Measurements from ENCODE around the gene RND2.

- no peak for TF ChIP-seq CTCF (conservative IDR thresholded peaks at IDR 0.05; ENCODE audit: low read depth, low read length)
- no peak for TF ChIP-seq POLR2A (IDR thresholded peaks at IDR 0.05; ENCODE audit: low read depth, low read length)
- TF ChIP-seq RCOR1 (IDR thresholded peaks at IDR 0.05; ENCODE audit: insufficient replicate concordance, low read length), result no peak
- no peak for TF ChIP-seq SMC3 (IDR thresholded peaks at IDR 0.05; ENCODE audit: low read depth, low read length)
- TF ChIP-seq RFX5 (IDR thresholded peaks at IDR 0.05; ENCODE audit: low read depth, low read length), result no peak
- TF ChIP-seq, protein P1, sequence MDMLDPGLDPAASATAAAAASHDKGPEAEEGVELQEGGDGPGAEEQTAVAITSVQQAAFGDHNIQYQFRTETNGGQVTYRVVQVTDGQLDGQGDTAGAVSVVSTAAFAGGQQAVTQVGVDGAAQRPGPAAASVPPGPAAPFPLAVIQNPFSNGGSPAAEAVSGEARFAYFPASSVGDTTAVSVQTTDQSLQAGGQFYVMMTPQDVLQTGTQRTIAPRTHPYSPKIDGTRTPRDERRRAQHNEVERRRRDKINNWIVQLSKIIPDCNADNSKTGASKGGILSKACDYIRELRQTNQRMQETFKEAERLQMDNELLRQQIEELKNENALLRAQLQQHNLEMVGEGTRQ (IDR thresholded peaks at IDR 0.05; ENCODE audit: low read depth, low read length), result no peak
- TF ChIP-seq MAFK (IDR thresholded peaks at IDR 0.05; ENCODE audit: low read depth, low read length), result no peak
- no peak for TF ChIP-seq FOS (IDR thresholded peaks at IDR 0.05; ENCODE audit: low read depth, low read length)
- no peak for TF ChIP-seq CEBPB (IDR thresholded peaks at IDR 0.05; ENCODE audit: low read depth, low read length)
- no peak for TF ChIP-seq NFE2L2 (IDR thresholded peaks at IDR 0.05; ENCODE audit: low read depth, low read length)
- no peak for TF ChIP-seq CHD1 (IDR thresholded peaks at IDR 0.05; ENCODE audit: low read depth, low read length)
- TF ChIP-seq MXI1 (IDR thresholded peaks at IDR 0.05; ENCODE audit: borderline replicate concordance, low read depth, low read length), result no peak
- no peak for TF ChIP-seq ELK1 (IDR thresholded peaks at IDR 0.05; ENCODE audit: borderline replicate concordance, low read depth, low read length)
Observed at GRCh38 chr17:43011728-43012472, 13.1 kb upstream of the RND2 start.

All from IMR-90 (cell line).